Loucy (cell line): Measurements from ENCODE around the gene SERPINC1.
"Not testable (repeated sequence)": the region's sequence is repeated elsewhere in the genome, so short reads cannot be mapped to it uniquely, and the experiment has no call there.

Source experiments
- H2AFZ ChIP-seq: fragments of 200-600 bp; sonication (generic); 2 replicates; pipeline ENCODE4 v1.6.0; 2016; ENCODE audit warnings: antibody characterized with exemption, mild to moderate bottlenecking, low read length, moderate library complexity
- H3F3A ChIP-seq: fragments of 200-600 bp; 2 replicates; pipeline ENCODE4 v1.6.0; 2016; ENCODE audit warnings: antibody characterized with exemption, low read depth, mild to moderate bottlenecking
- H3K27me3 ChIP-seq: fragments of 200-600 bp; sonication (generic); 2 replicates; pipeline ENCODE4 v1.6.1; 2014; ENCODE audit warnings: low read length, mild to moderate bottlenecking; ENCODE audit not compliant: insufficient read depth, poor library complexity, severe bottlenecking
- H3K36me3 ChIP-seq: fragments of 200-600 bp; sonication (generic); 2 replicates; pipeline ENCODE4 v1.6.1; 2016; ENCODE audit warnings: low read length; ENCODE audit not compliant: insufficient read depth
- H3K4me1 ChIP-seq: fragments of 200-600 bp; sonication (generic); 2 replicates; pipeline ENCODE4 v1.5.1; 2014; ENCODE audit warnings: low read length, mild to moderate bottlenecking; ENCODE audit not compliant: insufficient read depth, poor library complexity, severe bottlenecking
- H3K4me2 ChIP-seq: fragments of 200-600 bp; sonication (generic); 2 replicates; pipeline ENCODE4 v1.6.0; 2014; ENCODE audit warnings: antibody characterized with exemption, low read length, low read depth, mild to moderate bottlenecking; ENCODE audit not compliant: poor library complexity, severe bottlenecking
- H3K4me3 ChIP-seq: fragments of 200-600 bp; sonication (generic); 2 replicates; pipeline ENCODE4 v1.5.1; 2014; ENCODE audit warnings: low read length, mild to moderate bottlenecking, mixed read lengths; ENCODE audit not compliant: poor library complexity, severe bottlenecking
- H3K79me2 ChIP-seq: fragments of 200-600 bp; sonication (generic); 2 replicates; pipeline ENCODE4 v1.6.1; 2014; ENCODE audit warnings: low read length; ENCODE audit not compliant: insufficient read depth
- H3K9ac ChIP-seq: fragments of 200-600 bp; sonication (generic); 2 replicates; pipeline ENCODE4 v1.6.0; 2014; ENCODE audit warnings: mild to moderate bottlenecking, low read depth, low read length, moderate library complexity; ENCODE audit not compliant: poor library complexity, severe bottlenecking
- H3K9me2 ChIP-seq: fragments of 200-600 bp; sonication (generic); replicated peaks from 2 replicates; pipeline ENCODE4 v1.6.1; 2016; ENCODE audit warnings: low read depth, low read length, mixed read lengths
- H3K9me3 ChIP-seq: fragments of 200-600 bp; sonication (generic); 2 replicates; pipeline ENCODE4 v1.6.1; 2014; ENCODE audit warnings: mild to moderate bottlenecking, antibody characterized with exemption, low read length, low read depth; ENCODE audit not compliant: insufficient read depth
- H4K20me1 ChIP-seq: fragments of 200-600 bp; sonication (generic); 2 replicates; pipeline ENCODE4 v1.6.0; 2014; ENCODE audit warnings: antibody characterized with exemption, low read length, mild to moderate bottlenecking; ENCODE audit not compliant: insufficient read depth, poor library complexity, severe bottlenecking
- EZH2phosphoT487 ChIP-seq: fragments of 200-600 bp; IDR thresholded peaks from 2 replicates; pipeline ENCODE4 v1.6.1; 2018; ENCODE audit warnings: antibody characterized with exemption, mild to moderate bottlenecking, moderate library complexity, borderline replicate concordance
- TF ChIP-seq, protein P1 (sequence below): fragments of 200-600 bp; sonication (generic); conservative IDR thresholded peaks from 2 replicates; pipeline ENCODE4 v1.5.1; 2014; ENCODE audit warnings: mild to moderate bottlenecking, antibody characterized with exemption, low read length

The SERPINC1 gene

DNA sequence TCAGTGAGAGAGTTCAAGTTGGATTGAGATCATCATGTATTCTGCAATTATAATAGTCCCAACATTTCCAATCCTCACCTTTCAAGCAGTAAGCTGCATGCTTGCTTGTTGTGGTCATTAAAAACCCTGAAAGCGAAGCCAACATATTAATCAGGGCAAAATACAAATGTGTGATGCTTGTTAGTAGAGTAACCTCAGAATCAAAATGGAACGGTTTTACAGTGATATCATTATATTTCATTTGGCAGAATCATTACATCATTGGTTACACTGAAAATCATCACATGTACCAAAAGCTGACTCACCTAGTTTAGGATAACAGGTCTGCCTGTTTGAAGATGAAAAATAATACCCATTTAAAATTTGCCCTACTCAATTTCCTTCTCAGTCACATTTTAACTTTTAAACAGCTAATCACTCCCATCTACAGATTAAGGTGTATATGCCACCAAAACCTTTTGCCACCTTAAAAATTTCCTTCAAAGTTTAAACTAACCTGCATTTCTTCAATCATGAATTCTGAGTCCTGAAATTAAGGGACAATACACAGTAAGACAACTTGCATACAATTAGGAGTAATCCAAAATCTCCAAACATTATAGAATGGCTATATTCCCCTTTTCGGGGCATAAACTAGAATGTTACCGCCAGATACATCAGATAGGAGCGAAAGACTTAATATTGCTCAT is 52.8 kb downstream of the SERPINC1 start:
- H4K20me1 ChIP-seq: peaks cover 51% of the 10 kb centered on the region
- peaks cover 47% of the 10 kb centered on the region for H3K36me3 ChIP-seq
- H3K4me3 ChIP-seq: peak overlapping the region; percentile 92
- TF ChIP-seq, protein P1, sequence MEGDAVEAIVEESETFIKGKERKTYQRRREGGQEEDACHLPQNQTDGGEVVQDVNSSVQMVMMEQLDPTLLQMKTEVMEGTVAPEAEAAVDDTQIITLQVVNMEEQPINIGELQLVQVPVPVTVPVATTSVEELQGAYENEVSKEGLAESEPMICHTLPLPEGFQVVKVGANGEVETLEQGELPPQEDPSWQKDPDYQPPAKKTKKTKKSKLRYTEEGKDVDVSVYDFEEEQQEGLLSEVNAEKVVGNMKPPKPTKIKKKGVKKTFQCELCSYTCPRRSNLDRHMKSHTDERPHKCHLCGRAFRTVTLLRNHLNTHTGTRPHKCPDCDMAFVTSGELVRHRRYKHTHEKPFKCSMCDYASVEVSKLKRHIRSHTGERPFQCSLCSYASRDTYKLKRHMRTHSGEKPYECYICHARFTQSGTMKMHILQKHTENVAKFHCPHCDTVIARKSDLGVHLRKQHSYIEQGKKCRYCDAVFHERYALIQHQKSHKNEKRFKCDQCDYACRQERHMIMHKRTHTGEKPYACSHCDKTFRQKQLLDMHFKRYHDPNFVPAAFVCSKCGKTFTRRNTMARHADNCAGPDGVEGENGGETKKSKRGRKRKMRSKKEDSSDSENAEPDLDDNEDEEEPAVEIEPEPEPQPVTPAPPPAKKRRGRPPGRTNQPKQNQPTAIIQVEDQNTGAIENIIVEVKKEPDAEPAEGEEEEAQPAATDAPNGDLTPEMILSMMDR: no peak
- TF ChIP-seq EZH2phosphoT487: no peak
- no peaks in the 10 kb centered on the region for H3K9me2 ChIP-seq
- peaks cover 13% of the 10 kb centered on the region; the same call in 1 of the 2 replicates for H3F3A ChIP-seq
- no peaks in the 10 kb centered on the region for H3K9me3 ChIP-seq
- peak overlapping the region; percentile 92 for H3K4me2 ChIP-seq
- H3K4me1 ChIP-seq: peaks cover 40% of the 10 kb centered on the region
- H3K79me2 ChIP-seq: peaks cover 57% of the 10 kb centered on the region
- peaks cover 8% of the 10 kb centered on the region for H3K27me3 ChIP-seq
- H2AFZ ChIP-seq: no peak overlapping the region
- H3K9ac ChIP-seq: peak overlapping the region; percentile 92

DNA sequence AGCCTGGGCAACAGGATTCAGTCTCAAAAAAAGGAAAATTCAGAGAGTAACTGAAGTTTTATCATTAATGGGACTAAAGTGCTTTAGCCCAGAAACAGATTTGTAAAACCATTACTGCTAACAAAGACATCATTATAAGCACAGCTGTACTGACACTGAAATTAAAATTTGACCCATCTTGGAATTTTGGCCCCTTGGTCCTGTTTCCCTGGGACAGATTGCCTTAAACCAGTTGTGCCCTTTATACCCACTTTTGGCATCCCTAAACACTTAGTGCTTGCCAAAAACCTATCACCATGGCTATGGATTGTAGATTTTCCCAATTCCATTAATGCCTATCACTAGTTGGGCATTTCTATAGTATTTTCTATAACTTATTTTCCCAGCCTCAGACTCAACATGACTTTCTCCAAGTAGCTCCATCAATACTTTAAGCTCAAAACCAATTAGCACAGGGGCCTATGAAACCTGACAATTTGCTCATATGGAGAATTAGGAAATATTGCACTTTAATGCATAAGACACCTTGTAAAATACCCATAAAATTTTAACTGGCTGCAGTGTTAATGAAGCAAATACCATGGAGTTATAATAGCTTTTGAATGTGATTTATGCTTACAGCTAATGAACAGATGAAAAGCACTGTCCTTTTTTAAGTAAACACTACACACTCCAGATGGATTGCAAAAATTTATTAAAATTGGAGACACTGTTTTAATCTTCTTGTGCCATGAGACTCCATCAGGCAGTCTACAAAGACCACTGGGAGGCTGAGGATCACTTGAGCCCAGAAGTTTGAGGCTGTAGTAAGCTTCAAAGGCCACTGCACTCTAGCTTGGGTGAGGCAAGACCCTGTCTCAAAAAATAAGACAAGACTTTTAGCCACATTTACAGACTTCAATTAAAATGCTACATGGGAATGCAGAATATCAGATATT is 53.6 kb downstream of the SERPINC1 start:
- Histone ChIP-seq H3K4me2 (peak overlapping the region; percentile 92), H3K36me3 (peaks cover 47% of the 10 kb centered on the region), H3F3A (peaks cover 13% of the 10 kb centered on the region; the same call in 1 of the 2 replicates), H3K27me3 (peaks cover 8% of the 10 kb centered on the region), H3K9me3 (no peaks in the 10 kb centered on the region), H4K20me1 (peaks cover 51% of the 10 kb centered on the region), H3K79me2 (peaks cover 51% of the 10 kb centered on the region), H3K4me1 (peaks cover 33% of the 10 kb centered on the region), H3K9me2 (no peaks in the 10 kb centered on the region), H3K9ac (peak overlapping the region; percentile 29), H3K4me3 (peak overlapping the region; percentile 92), H2AFZ (no peak overlapping the region)
- TF ChIP-seq EZH2phosphoT487: no peak
- TF ChIP-seq, protein P1: no peak

DNA sequence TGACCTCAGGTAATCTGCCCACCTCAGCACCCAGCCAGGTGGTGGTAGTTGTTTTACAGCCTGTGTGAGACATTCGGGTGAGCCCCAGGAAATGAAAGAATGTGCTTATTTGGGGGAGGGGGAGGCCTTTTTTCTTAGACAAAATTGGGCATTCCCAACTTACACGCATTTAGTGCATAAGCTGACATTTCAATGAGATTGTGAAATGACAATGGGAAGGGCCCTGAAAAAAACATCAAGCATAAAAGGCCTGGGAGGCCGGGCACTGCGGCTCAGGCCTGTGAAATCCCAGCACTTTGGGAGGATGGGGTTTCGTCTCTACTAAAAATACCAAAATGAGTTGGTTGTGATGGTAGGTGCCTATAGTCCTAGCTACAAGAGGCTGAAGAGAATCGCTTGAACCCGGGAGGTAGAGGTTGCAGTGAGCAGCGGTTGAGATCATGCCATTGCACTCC is 54.3 kb downstream of the SERPINC1 start:
- H3F3A ChIP-seq: peaks cover 16% of the 10 kb centered on the region; the same call in 1 of the 2 replicates
- H3K79me2 ChIP-seq: peaks cover 51% of the 10 kb centered on the region
- TF ChIP-seq, protein P1: no peak
- TF ChIP-seq EZH2phosphoT487: no peak
- H3K4me2 ChIP-seq: peak overlapping the region; percentile 92
- no peak overlapping the region for H3K4me3 ChIP-seq
- no peaks in the 10 kb centered on the region for H3K9me3 ChIP-seq
- H3K9ac ChIP-seq: no peak overlapping the region
- H2AFZ ChIP-seq: no peak overlapping the region
- no peaks in the 10 kb centered on the region for H3K9me2 ChIP-seq
- peaks cover 51% of the 10 kb centered on the region for H4K20me1 ChIP-seq
- H3K27me3 ChIP-seq: peaks cover 8% of the 10 kb centered on the region
- H3K4me1 ChIP-seq: peaks cover 33% of the 10 kb centered on the region
- H3K36me3 ChIP-seq: peaks cover 52% of the 10 kb centered on the region

DNA sequence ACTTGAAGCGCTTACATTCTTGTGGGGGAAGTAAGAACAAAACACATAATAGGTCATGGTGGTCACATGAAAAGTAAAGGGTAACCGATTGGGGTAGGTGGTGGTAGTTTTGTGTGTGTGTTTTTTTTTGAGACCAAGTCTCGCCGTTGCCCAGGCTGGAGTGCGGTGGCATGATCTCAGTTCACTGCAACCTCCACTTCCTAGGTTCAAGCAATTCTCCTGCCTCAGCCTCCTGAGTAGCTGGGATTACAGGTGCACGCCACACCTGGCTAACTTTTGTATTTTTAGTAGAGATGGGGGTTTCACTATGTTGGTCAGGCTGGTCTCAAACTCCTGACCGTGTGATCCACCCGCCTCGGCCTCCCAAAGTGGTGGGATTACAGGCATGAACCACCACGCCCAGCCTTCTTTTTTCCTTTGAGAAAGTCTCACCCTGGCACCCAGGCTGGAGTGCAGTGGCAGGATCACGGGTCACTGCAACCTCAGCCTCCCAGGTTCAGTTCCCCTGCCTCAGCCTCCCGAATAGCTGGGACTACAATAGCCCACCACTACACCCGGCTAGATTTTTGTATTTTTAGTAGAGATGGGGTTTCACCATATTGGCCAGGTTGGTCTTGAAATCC is 54.9 kb downstream of the SERPINC1 start:
- peaks cover 47% of the 10 kb centered on the region for H4K20me1 ChIP-seq
- H3K27me3 ChIP-seq, H2AFZ ChIP-seq, H3K9me2 ChIP-seq, H3K4me3 ChIP-seq, H3K9ac ChIP-seq, H3K9me3 ChIP-seq: not testable (repeated sequence)
- H3K36me3 ChIP-seq: peaks cover 57% of the 10 kb centered on the region
- H3K4me2 ChIP-seq: peak overlapping the region; percentile 92
- peaks cover 33% of the 10 kb centered on the region for H3K4me1 ChIP-seq
- peaks cover 46% of the 10 kb centered on the region for H3K79me2 ChIP-seq
- peaks cover 21% of the 10 kb centered on the region; the same call in 1 of the 2 replicates for H3F3A ChIP-seq
